GM23338 (cell line): ENCODE measurements around the gene KCNK15.

Experiments used
- CREB1 ChIP-seq: fragments of 250-450 bp; sonication (Bioruptor Pico); IDR thresholded peaks from 2 replicates; pipeline ENCODE4 v1.5.0; 2020; ENCODE audit warnings: low read depth, mild to moderate bottlenecking, moderate library complexity
- EZH2 ChIP-seq: fragments of 200-600 bp; sonication (generic); IDR thresholded peaks from one replicate; pipeline ENCODE4 v1.8.0; 2017; ENCODE audit warnings: antibody characterized with exemption, mild to moderate bottlenecking, low read depth; ENCODE audit not compliant: unreplicated experiment
- EZH2phosphoT487 ChIP-seq: fragments of 200-600 bp; sonication (generic); IDR thresholded peaks from one replicate; pipeline ENCODE4 v1.8.1; 2018; ENCODE audit warnings: antibody characterized with exemption; ENCODE audit not compliant: unreplicated experiment
- POLR2AphosphoS5 ChIP-seq: IDR thresholded peaks from 2 replicates; pipeline ENCODE4 v1.6.1; 2016; ENCODE audit warnings: antibody characterized with exemption, low read depth
- STAT1 ChIP-seq: IDR thresholded peaks from one replicate; pipeline ENCODE4 v1.6.1; 2016; ENCODE audit warnings: antibody characterized with exemption; ENCODE audit not compliant: unreplicated experiment
- ZNF114 ChIP-seq: fragments of 250-450 bp; sonication (Bioruptor Pico); IDR thresholded peaks from 2 replicates; pipeline ENCODE4 v1.5.0; 2020; ENCODE audit warnings: mild to moderate bottlenecking, moderate library complexity
- ZNF331 ChIP-seq: fragments of 250-450 bp; sonication (Bioruptor Pico); IDR thresholded peaks from 2 replicates; pipeline ENCODE4 v1.5.0; 2020; ENCODE audit warnings: low read depth, mild to moderate bottlenecking, moderate library complexity
- TF ChIP-seq, protein P1 (sequence below), 2 experiments: fragments of 200-600 bp in 1 of 2; sonication (generic) in 1 of 2; conservative IDR thresholded peaks; 2 replicates each; pipeline versions ENCODE4 v1.5.1 to v1.6.1; 2016 to 2017; ENCODE audit warnings: antibody characterized with exemption in 2 of 2, low read depth in 2 of 2, mild to moderate bottlenecking in 2 of 2, moderate library complexity in 1 of 2
- TF ChIP-seq, protein P2 (sequence below): IDR thresholded peaks from one replicate; pipeline ENCODE4 v1.6.1; 2018; ENCODE audit warnings: antibody characterized with exemption; ENCODE audit not compliant: unreplicated experiment

DNA sequence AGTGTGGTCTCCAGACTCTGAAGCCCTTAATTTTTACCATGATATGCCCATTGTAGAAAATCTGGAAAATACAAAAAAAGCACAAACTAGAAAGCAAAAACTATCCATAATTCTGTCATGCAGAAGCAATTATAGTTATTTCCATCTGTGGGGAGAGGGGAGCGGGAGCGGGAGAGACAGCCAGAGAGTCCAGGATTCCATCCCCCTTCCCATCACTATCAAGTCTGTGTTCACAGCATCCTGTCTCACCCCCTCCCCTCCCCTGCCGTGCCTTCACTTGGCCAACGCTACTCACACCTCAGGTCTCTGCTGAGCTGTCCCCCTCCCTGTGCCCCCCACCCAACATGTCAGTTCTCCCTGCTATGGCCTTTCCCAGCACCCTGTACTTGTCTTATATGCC lies 50.2 kb downstream of the KCNK15 start:
- TF ChIP-seq, protein P1, sequence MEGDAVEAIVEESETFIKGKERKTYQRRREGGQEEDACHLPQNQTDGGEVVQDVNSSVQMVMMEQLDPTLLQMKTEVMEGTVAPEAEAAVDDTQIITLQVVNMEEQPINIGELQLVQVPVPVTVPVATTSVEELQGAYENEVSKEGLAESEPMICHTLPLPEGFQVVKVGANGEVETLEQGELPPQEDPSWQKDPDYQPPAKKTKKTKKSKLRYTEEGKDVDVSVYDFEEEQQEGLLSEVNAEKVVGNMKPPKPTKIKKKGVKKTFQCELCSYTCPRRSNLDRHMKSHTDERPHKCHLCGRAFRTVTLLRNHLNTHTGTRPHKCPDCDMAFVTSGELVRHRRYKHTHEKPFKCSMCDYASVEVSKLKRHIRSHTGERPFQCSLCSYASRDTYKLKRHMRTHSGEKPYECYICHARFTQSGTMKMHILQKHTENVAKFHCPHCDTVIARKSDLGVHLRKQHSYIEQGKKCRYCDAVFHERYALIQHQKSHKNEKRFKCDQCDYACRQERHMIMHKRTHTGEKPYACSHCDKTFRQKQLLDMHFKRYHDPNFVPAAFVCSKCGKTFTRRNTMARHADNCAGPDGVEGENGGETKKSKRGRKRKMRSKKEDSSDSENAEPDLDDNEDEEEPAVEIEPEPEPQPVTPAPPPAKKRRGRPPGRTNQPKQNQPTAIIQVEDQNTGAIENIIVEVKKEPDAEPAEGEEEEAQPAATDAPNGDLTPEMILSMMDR (conservative IDR thresholded peaks at IDR 0.05; ENCODE audit: low read depth in 2 of 2), result no peak
- TF ChIP-seq EZH2 (no peak), POLR2AphosphoS5 (no peak), EZH2phosphoT487 (no peak), ZNF331 (CRISPR knock-in tag) (no peak), STAT1 (no peak), CREB1 (CRISPR knock-in tag) (no peak), ZNF114 (CRISPR knock-in tag) (no peak)
- TF ChIP-seq, protein P2, sequence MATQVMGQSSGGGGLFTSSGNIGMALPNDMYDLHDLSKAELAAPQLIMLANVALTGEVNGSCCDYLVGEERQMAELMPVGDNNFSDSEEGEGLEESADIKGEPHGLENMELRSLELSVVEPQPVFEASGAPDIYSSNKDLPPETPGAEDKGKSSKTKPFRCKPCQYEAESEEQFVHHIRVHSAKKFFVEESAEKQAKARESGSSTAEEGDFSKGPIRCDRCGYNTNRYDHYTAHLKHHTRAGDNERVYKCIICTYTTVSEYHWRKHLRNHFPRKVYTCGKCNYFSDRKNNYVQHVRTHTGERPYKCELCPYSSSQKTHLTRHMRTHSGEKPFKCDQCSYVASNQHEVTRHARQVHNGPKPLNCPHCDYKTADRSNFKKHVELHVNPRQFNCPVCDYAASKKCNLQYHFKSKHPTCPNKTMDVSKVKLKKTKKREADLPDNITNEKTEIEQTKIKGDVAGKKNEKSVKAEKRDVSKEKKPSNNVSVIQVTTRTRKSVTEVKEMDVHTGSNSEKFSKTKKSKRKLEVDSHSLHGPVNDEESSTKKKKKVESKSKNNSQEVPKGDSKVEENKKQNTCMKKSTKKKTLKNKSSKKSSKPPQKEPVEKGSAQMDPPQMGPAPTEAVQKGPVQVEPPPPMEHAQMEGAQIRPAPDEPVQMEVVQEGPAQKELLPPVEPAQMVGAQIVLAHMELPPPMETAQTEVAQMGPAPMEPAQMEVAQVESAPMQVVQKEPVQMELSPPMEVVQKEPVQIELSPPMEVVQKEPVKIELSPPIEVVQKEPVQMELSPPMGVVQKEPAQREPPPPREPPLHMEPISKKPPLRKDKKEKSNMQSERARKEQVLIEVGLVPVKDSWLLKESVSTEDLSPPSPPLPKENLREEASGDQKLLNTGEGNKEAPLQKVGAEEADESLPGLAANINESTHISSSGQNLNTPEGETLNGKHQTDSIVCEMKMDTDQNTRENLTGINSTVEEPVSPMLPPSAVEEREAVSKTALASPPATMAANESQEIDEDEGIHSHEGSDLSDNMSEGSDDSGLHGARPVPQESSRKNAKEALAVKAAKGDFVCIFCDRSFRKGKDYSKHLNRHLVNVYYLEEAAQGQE, result no peak
